Activated CD8-positive, alpha-beta T cell treated with anti-CD3 and anti-CD28 coated beads, Interleukin-2, amount 10 ng/mL, durations not matched to agents 7 days and 5 days (primary cell): Measurements from ENCODE around the gene TUBGCP6. TPM values are rescaled to one million over a fixed set of nuclear protein-coding genes. Genes with fewer than 3 reads are reported as not detected.

ENCODE experiments used
- ATAC-seq: fragments of 150-1000 bp; cut with Tn5 transposase; one replicate; pipeline ENCODE4 v1.10.0; 2021; ENCODE audit warnings: moderate library complexity
- CTCF ChIA-PET: fragments of 350-600 bp; sonication (Branson Sonifier 250); formaldehyde crosslinking; loops from one replicate; lab custom pipeline; 2021; ENCODE audit warnings: antibody characterized with exemption; lab: Charles Lee
- POLR2A ChIA-PET: fragments of 350-600 bp; sonication (Branson Sonifier 250); formaldehyde crosslinking; loops from one replicate; lab custom pipeline; 2021; ENCODE audit warnings: antibody characterized with exemption; lab: Charles Lee
- DNase-seq: peaks from one replicate; pipeline ENCODE4 v3.0.0-alpha.2; 2020
- H3K27ac Mint-ChIP-seq: one replicate; pipeline ENCODE4 v1.8.0; 2021; ENCODE audit warnings: mild to moderate bottlenecking, mixed read lengths
- H3K27me3 Mint-ChIP-seq: one replicate; pipeline ENCODE4 v1.8.0; 2021; ENCODE audit warnings: low read depth, mixed read lengths
- H3K36me3 Mint-ChIP-seq: one replicate; pipeline ENCODE4 v1.8.0; 2021; ENCODE audit warnings: low read depth, mixed read lengths
- H3K4me1 Mint-ChIP-seq: one replicate; pipeline ENCODE4 v1.8.0; 2021; ENCODE audit warnings: low read depth, mixed read lengths
- H3K4me3 Mint-ChIP-seq: one replicate; pipeline ENCODE4 v1.8.0; 2021; ENCODE audit warnings: mild to moderate bottlenecking, mixed read lengths
- H3K9me3 Mint-ChIP-seq: one replicate; pipeline ENCODE4 v1.8.0; 2022; ENCODE audit warnings: mixed read lengths; ENCODE audit not compliant: insufficient read depth
- total RNA-seq, 2 experiments: library from RNA; stranded (reverse); gene quantifications; one replicate each; pipeline ENCODE4 v1.2.3, GENCODE V29; 2021

Gene TUBGCP6
- total RNA-seq, 2 experiments from 2014 or later: 53.2 to 58.1 TPM

DNA sequence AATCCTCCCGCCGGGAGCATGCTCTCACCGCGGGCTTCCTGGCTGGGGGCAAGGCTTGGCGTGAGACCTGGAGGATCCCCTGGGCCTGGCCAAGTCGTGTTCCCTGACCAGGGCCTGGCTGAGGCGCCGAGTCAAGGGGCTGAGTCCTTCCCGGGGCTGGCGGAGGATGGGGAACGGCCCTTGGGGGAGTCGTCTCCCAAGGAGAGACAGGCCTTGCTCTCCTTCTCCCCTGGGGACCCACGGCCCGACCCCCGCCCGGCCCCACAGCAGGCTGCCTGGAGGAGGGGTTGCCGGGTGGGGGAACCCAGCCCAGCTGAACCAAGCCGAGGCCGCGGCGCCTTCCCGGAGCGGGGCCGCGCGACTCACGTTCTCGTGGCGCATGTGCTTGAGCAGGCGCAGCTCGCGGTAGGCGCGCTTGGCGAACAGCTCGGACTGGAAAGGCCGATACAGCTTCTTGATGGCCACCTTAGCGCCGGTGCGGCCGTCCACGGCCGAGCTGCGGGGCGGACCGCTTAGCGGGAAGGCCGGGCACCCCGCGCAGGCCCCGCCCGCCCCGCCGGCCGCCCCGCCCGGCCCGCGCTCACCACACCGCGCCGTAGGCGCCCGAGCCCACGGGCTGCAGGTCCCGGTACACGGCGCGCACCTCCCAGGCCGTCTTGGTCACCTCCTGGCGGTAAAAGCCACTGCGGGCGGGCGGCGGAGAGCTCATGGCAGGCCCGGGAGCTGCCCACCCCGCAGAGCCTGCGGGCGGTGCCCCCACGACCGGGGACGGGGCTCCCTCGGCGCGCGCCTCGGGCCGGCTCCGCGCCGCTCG lies 16.2 kb upstream of the TUBGCP6 start:
- H3K4me1 Mint-ChIP-seq: peaks cover 8% of the 10 kb centered on the region

DNA sequence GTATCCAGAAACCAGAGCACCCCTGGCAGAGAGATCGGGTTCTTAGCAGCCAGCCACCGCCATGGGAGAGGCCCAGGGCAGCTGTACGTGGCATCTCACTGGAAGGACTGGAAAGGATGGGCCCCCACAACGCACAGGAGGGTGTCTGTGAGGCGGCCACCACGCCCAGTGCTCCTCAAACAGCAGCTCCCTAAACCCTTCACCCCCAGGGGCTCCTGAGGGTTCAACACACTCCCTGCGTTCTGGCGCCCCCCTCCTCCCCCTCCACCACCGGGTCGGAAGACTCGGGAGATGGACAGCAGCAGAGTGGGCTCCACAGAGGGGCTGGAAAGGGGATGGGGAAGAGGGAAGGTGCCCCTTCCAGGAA lies 15.6 kb upstream of the TUBGCP6 start:
- no peak overlapping the region for H3K27ac Mint-ChIP-seq
- peaks cover 9% of the 10 kb centered on the region for H3K27me3 Mint-ChIP-seq
- POLR2A ChIA-PET: interaction anchor here (3.1 kb wide), 1 partner anchor 9 kb away, joined by 17 read pairs; the partner anchor contains the start of gene HDAC10
- ATAC-seq (no peak), DNase-seq (no peak)
- H3K36me3 Mint-ChIP-seq: no peaks in the 10 kb centered on the region
- H3K4me1 Mint-ChIP-seq: peaks cover 8% of the 10 kb centered on the region
- H3K9me3 Mint-ChIP-seq: no peaks in the 10 kb centered on the region
- peak overlapping the region; percentile 49 for H3K4me3 Mint-ChIP-seq
- CTCF ChIA-PET: no interaction called here

More for the DNA sequence above, 16.2 kb upstream of the TUBGCP6 start:
- peak overlapping the region; percentile 49 for H3K4me3 Mint-ChIP-seq
- peaks cover 9% of the 10 kb centered on the region for H3K27me3 Mint-ChIP-seq
- peak; percentile 63 for ATAC-seq
- no peaks in the 10 kb centered on the region for H3K9me3 Mint-ChIP-seq
- H3K27ac Mint-ChIP-seq: no peak overlapping the region
- ChIA-PET POLR2A (interaction anchor here (3.1 kb wide), 1 partner anchor 10 kb away, joined by 17 read pairs; the partner anchor contains the start of gene HDAC10), CTCF (no interaction called here)
- no peaks in the 10 kb centered on the region for H3K36me3 Mint-ChIP-seq
- peak; percentile 49 for DNase-seq

DNA sequence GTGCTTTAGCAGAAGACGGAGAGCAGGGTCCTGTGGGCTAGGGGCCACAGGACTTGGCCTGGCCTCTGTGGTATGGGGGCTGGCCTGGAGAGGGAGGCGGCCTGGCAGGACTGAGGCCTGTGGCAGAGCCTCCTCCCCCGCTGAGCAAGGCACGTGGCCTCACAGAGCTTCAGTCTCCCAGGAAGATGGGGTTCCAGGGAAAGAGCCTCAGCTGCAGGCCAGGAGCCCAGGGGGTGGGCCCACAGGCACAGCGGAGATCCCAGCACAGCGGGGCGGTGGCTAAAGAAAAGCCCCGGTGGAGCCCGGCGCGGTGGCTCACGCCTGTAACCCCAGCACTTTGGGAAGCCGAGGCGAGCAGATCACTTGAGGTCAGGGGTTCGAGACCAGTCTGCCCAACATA lies 14.5 kb upstream of the TUBGCP6 start:
- Mint-ChIP-seq H3K27me3 (peaks cover 9% of the 10 kb centered on the region), H3K27ac (no peak overlapping the region), H3K4me1 (peaks cover 8% of the 10 kb centered on the region), H3K36me3 (no peaks in the 10 kb centered on the region), H3K9me3 (no peaks in the 10 kb centered on the region), H3K4me3 (no peak overlapping the region)
- no peak for ATAC-seq
- ChIA-PET POLR2A (interaction anchor here (0.5 to 0.6 kb wide), 2 partner anchors 81 to 431 kb away, joined by 3 read pairs; no protein-coding TSS in a partner anchor), CTCF (no interaction called here)
- DNase-seq: no peak

DNA sequence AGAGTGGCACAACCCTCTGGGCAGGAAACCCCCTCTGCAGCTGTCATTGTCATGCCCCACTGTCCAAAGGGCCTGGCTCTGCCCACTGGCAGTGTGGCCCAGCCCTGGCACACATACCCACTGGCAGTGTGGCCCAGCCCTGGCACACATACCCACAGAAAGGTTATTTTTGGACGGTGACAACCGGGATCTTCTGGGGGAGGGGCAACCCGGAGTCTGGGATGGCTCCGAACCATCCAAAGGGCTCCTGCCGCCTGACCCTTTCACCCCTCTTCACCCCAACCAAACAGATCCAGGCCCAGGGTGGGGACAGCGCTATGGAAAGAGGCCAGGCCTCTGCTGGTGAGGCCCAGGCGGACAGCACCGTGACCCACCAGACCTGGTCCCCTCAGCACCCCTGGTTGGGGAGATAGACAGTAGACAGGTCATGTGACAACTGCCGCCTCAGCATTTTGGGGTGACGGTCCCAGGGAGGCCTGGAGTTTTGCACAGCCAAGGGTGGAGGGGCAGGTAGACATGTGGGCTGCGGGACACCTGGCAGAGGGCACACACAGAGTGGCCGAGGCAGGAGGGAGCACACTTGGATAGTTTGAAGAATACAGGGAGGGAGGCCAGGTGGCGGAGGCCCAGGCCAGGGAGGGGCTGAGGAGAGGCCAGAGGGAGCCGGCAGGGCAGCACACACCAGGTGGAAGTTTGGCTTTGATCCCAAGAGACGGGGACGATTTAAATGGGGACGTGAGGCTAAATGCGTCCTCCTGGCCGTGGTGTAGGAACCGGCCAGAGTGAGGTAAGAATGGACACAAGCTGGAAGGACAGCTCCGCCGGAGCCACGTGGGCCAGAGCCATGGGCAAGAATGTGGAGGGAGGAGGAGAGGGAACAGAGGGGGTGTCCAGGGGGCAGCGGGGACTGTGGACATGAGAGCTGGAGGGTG lies 13.8 kb upstream of the TUBGCP6 start:
- CTCF ChIA-PET: interaction anchor here (0.9 kb wide), 1 partner anchor 18 kb away, joined by 3 read pairs; no protein-coding TSS in a partner anchor
- H3K4me3 Mint-ChIP-seq: no peak overlapping the region

GRCh38 chr22:50257451-50258360 lies 12.9 kb upstream of the TUBGCP6 start:
- DNase-seq (no peak), ATAC-seq (no peak)
- Mint-ChIP-seq H3K27ac (no peak overlapping the region), H3K4me1 (peaks cover 8% of the 10 kb centered on the region), H3K9me3 (no peaks in the 10 kb centered on the region), H3K4me3 (no peak overlapping the region), H3K27me3 (peaks cover 9% of the 10 kb centered on the region), H3K36me3 (no peaks in the 10 kb centered on the region)
- ChIA-PET POLR2A (no interaction called here), CTCF (interaction anchor here (0.9 kb wide), 1 partner anchor 19 kb away, joined by 3 read pairs; no protein-coding TSS in a partner anchor)

More for the DNA sequence above, 13.8 kb upstream of the TUBGCP6 start:
- Mint-ChIP-seq H3K36me3 (no peaks in the 10 kb centered on the region), H3K27ac (no peak overlapping the region), H3K4me1 (peaks cover 8% of the 10 kb centered on the region), H3K9me3 (no peaks in the 10 kb centered on the region), H3K27me3 (peaks cover 9% of the 10 kb centered on the region)
- no peak for ATAC-seq
- POLR2A ChIA-PET: interaction anchor here (0.5 kb wide), 1 partner anchor 82 kb away, joined by 3 read pairs; no protein-coding TSS in a partner anchor
- DNase-seq: no peak

DNA sequence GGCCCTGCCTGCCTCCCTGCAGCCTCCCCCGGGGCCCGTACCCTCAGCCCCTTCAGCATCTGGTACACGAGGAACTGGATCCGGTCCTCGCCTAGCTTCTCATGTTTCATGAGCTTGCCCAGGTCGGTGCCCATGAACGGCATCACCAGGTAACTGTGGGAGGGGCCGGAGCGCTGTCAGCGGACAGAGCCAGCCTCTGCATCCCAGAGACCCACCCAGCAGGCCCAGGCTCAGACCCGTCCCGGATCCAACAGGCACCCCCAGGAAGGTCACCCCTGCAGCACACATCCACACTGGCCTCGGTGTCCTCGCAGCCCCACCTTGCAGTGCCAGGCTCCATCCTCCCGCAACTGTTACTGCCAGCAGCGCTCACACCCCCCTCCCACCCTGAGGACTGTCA lies 12.2 kb upstream of the TUBGCP6 start:
- no peaks in the 10 kb centered on the region for H3K9me3 Mint-ChIP-seq
- DNase-seq: no peak
- H3K4me3 Mint-ChIP-seq: no peak overlapping the region
- peaks cover 4% of the 10 kb centered on the region for H3K27me3 Mint-ChIP-seq
- ChIA-PET POLR2A (interaction anchor here (0.7 kb wide), 1 partner anchor 48 kb away, joined by 6 read pairs; no protein-coding TSS in a partner anchor), CTCF (no interaction called here)
- ATAC-seq: no peak
- no peaks in the 10 kb centered on the region for H3K36me3 Mint-ChIP-seq
- H3K27ac Mint-ChIP-seq: no peak overlapping the region
- peaks cover 2% of the 10 kb centered on the region for H3K4me1 Mint-ChIP-seq

DNA sequence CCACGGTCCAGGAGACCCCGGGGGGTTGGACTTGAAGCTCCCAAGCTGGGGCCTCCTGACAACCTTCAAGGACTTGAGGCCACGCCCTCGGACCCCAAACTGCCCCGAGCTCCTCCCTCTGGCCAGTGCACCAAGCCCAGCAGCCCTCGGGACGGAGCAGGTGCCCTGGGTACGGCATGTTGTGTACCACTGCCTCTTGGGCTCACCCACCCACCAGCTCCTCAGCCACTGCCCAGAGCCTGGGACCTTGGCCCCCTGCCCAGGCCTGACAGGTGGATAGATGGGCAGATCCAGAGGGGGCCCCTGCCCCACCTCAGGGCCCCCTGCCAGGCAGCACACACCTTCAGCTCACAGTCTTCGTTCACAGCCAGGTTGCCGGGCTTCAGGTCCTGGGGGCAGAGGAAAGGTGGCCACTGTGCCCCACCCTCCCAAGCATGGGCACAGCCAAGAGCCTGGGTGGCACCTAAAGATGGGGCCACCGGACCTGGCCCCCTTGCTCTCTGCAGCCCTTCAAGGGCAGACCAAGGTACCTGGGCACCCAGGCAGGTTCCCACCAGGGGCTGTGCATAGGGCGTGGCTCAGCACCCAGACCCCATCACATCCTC lies 11.5 kb upstream of the TUBGCP6 start:
- DNase-seq: no peak
- Mint-ChIP-seq H3K4me3 (no peak overlapping the region), H3K36me3 (no peaks in the 10 kb centered on the region), H3K4me1 (no peaks in the 10 kb centered on the region), H3K27ac (no peak overlapping the region), H3K9me3 (no peaks in the 10 kb centered on the region), H3K27me3 (peaks cover 2% of the 10 kb centered on the region)
- CTCF ChIA-PET: interaction anchor here (0.8 kb wide), 1 partner anchor 374 kb away, joined by 4 read pairs; no protein-coding TSS in a partner anchor
- no peak for ATAC-seq
- POLR2A ChIA-PET: interaction anchor here (0.7 kb wide), 1 partner anchor 48 kb away, joined by 6 read pairs; no protein-coding TSS in a partner anchor

DNA sequence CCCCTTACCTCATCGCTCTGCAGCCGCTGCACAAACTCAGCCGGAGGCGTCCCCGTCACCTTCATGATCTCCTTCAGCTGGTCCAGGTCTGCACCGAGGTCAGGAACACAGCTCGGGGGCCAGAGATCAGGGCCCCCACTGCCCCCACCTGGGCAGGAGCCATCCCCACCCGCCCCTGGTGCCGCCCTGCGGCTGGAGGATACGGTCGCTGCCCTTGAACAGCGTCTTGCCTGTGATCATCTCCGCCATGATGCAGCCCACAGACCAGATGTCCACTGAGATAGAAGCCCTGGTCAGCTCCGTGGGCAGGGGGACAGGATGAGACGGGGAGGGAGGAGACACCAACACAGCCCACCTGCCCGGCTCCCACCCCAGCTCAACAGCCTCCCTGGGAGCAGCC lies 10.8 kb upstream of the TUBGCP6 start:
- peaks cover 2% of the 10 kb centered on the region for H3K27me3 Mint-ChIP-seq
- H3K4me1 Mint-ChIP-seq: peaks cover 2% of the 10 kb centered on the region
- H3K4me3 Mint-ChIP-seq: no peak overlapping the region
- ChIA-PET POLR2A (interaction anchor here (0.8 kb wide), 1 partner anchor 252 kb away, joined by 4 read pairs; the partner anchor contains the start of genes LMF2 and NCAPH2), CTCF (interaction anchor here (0.8 kb wide), 1 partner anchor 375 kb away, joined by 4 read pairs; no protein-coding TSS in a partner anchor)
- H3K9me3 Mint-ChIP-seq: no peaks in the 10 kb centered on the region
- DNase-seq (no peak), ATAC-seq (no peak)
- no peak overlapping the region for H3K27ac Mint-ChIP-seq
- H3K36me3 Mint-ChIP-seq: no peaks in the 10 kb centered on the region

DNA sequence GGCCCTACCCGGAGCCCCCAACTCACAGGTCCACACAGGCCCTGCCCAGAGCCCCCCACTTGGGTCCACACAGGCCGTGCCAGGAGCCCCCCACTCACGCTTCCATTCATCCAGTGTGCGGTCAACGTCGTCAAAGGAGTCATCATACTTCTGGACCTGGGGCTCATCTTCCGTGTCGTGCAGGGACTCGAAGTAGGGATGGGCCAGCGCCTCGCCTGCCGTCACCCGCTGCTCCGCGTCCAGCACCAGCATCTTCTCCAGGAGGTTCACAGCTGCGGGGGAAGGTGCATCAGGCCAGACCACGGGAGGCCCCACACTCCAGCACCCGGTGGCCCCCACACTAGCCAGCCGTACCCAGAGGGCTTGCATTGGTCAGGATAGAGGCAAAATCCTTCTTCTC lies 10.3 kb upstream of the TUBGCP6 start:
- peaks cover 6% of the 10 kb centered on the region for H3K4me1 Mint-ChIP-seq
- H3K4me3 Mint-ChIP-seq: no peak overlapping the region
- no peak overlapping the region for H3K27ac Mint-ChIP-seq
- H3K27me3 Mint-ChIP-seq: peaks cover 2% of the 10 kb centered on the region
- ATAC-seq (no peak), DNase-seq (no peak)
- CTCF ChIA-PET: no interaction called here
- no peaks in the 10 kb centered on the region for H3K9me3 Mint-ChIP-seq
- POLR2A ChIA-PET: interaction anchor here (0.8 to 0.9 kb wide), 2 partner anchors 11 to 253 kb away, joined by 3 to 4 read pairs; partner anchors contain the start of genes LMF2 and NCAPH2
- no peaks in the 10 kb centered on the region for H3K36me3 Mint-ChIP-seq

DNA sequence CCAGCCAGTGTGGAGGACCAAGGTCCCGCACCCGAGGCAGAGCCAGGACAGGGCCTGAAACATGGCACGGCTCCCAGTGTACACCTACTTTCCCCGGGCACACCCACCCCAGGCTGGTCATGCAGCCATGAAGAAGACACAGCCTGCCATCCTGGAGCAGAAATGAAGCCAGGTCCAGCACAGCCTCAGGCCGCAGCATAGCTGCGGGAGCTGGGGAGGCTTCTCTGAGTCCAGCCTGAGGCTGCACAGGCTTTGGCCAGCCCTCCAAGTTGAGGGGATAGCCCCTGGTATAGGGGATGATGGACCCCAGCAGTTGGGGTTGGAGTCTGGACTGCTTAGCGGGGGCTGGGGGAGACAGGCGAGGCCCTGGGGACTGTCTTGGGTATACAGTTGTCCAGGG lies 9.1 kb upstream of the TUBGCP6 start:
- H3K27me3 Mint-ChIP-seq: peaks cover under 1% of the 10 kb centered on the region
- H3K4me1 Mint-ChIP-seq: peaks cover 10% of the 10 kb centered on the region
- no peak overlapping the region for H3K27ac Mint-ChIP-seq
- H3K9me3 Mint-ChIP-seq: no peaks in the 10 kb centered on the region
- ChIA-PET POLR2A (no interaction called here), CTCF (no interaction called here)
- DNase-seq (no peak), ATAC-seq (no peak)
- H3K4me3 Mint-ChIP-seq: no peak overlapping the region
- no peaks in the 10 kb centered on the region for H3K36me3 Mint-ChIP-seq
